Neutrophil (primary cell): ENCODE data around the gene IGSF9.

ENCODE experiments used
- H3K27ac ChIP-seq: fragments of 200-600 bp; sonication (generic); 2 replicates; pipeline ENCODE4 v1.5.1; 2016; ENCODE audit warnings: mild to moderate bottlenecking, moderate library complexity
- H3K27me3 ChIP-seq: fragments of 200-600 bp; sonication (generic); 2 replicates; pipeline ENCODE4 v1.6.0; 2016; ENCODE audit warnings: mild to moderate bottlenecking
- H3K36me3 ChIP-seq: fragments of 200-600 bp; sonication (generic); 2 replicates; pipeline ENCODE4 v1.5.1; 2017
- H3K4me1 ChIP-seq, 2 experiments: fragments of 200-600 bp in 1 of 2; sonication (generic) in 1 of 2; 1 replicate in 1 of 2; 2 replicates in 1 of 2; pipeline versions ENCODE4 v1.5.1 to v1.6.1; 2013 to 2016; ENCODE audit warnings: low read depth in 1 of 2, low read length in 1 of 2, mild to moderate bottlenecking in 1 of 2, moderate library complexity in 1 of 2; ENCODE audit not compliant: control insufficient read depth in 1 of 2, insufficient read depth in 1 of 2
- H3K4me3 ChIP-seq, 2 experiments: fragments of 200-600 bp in 1 of 2; sonication (generic) in 1 of 2; 1 replicate in 1 of 2; 2 replicates in 1 of 2; pipeline ENCODE4 v1.5.1; 2013 to 2016; ENCODE audit warnings: low read depth in 1 of 2, low read length in 1 of 2, mild to moderate bottlenecking in 1 of 2, moderate library complexity in 1 of 2
- H3K9me3 ChIP-seq: fragments of 200-600 bp; sonication (generic); 2 replicates; pipeline ENCODE4 v1.5.1; 2016
- TF ChIP-seq, protein P1 (sequence below): fragments of 200-600 bp; sonication (generic); IDR thresholded peaks from 2 replicates; pipeline ENCODE4 v1.5.1; 2016; ENCODE audit warnings: antibody characterized with exemption

IGSF9 gene

DNA sequence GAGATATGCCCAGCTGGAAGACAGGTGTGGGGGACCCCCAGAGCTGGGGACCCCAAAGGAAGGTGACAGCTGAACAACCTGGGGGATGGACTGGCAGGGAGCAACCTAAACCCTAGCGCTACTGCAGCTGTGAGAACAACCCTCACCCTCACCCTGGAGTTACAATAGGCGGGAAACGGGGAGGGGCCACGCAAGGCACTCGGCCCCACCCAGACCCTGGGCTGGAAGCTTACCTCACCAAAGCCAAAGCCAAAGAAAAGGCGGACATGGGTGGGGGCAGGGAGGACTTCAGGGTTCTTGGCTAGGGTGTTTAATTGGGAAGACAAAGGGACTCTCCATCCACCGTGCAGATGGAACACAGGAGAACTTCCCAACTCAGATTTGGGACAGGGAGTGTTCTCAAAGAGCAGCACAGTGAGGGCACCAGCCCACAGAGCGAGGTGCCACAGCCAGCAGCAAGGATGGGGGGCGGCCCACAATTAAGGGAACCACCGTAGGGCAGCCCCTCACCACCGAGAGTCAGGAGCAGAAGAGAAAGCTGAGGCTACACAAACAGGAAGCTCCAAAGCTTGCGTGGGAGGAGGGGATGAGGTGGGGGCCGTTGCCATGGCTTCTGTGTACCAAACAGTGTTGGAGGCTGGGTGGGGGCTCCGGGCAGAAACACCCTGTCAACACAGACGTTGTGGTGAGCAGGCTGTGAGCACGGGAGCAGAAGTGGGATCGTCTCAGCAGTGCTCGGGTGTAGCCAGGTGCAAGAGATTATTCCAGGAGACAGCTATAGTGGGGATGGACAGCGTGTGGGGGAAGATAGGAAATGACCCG is 22.0 kb downstream of the IGSF9 start:
- Histone ChIP-seq H3K9me3 (no peaks in the 10 kb centered on the region), H3K36me3 (peaks cover 30% of the 10 kb centered on the region), H3K4me3 (peak overlapping the region; percentile 88 to 100), H3K27me3 (no peaks in the 10 kb centered on the region), H3K4me1 (peaks cover 55 to 58% of the 10 kb centered on the region in 2 experiments), H3K27ac (peak overlapping the region; percentile 97)
- TF ChIP-seq, protein P1, sequence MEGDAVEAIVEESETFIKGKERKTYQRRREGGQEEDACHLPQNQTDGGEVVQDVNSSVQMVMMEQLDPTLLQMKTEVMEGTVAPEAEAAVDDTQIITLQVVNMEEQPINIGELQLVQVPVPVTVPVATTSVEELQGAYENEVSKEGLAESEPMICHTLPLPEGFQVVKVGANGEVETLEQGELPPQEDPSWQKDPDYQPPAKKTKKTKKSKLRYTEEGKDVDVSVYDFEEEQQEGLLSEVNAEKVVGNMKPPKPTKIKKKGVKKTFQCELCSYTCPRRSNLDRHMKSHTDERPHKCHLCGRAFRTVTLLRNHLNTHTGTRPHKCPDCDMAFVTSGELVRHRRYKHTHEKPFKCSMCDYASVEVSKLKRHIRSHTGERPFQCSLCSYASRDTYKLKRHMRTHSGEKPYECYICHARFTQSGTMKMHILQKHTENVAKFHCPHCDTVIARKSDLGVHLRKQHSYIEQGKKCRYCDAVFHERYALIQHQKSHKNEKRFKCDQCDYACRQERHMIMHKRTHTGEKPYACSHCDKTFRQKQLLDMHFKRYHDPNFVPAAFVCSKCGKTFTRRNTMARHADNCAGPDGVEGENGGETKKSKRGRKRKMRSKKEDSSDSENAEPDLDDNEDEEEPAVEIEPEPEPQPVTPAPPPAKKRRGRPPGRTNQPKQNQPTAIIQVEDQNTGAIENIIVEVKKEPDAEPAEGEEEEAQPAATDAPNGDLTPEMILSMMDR, result peak; percentile 43

DNA sequence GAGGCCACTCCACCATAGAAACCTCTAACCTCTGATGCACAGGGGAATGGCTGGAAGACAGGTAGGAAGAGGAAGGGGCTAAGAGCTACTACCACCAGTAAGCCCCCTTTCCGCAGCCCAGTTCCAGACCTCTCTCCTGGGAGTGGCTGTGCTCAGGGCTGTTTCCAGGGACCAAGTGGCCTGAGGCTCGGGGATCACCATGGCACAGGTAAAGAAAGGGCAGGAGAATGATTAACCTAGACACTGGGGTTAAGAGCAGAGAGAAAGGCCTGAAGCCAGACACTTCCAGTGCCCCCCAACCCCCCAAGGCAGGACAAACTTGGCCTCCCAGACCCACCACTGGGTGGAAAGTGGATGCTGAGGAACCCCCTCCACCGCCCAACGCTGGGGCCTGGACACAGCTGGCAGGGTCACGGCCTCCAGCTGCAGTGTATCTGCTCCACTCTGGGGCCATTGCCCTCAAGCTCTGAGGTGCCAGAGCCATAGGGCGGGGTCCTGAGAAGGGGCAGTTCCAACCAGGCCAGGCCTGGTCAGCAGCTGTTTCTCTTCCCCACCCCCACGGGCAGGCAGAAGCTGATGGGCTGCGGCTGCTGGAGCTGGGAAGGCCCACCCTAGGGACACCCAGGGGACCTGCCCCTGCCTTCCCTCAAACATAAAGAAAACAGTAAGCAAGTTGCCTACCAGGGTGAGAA is 22.8 kb downstream of the IGSF9 start:
- Histone ChIP-seq H3K4me3 (peak overlapping the region; percentile 88 to 100), H3K27ac (peak overlapping the region; percentile 97), H3K27me3 (no peaks in the 10 kb centered on the region), H3K9me3 (no peaks in the 10 kb centered on the region), H3K36me3 (peaks cover 38% of the 10 kb centered on the region), H3K4me1 (peaks cover 55 to 64% of the 10 kb centered on the region in 2 experiments)
- TF ChIP-seq, protein P1, result no peak

DNA sequence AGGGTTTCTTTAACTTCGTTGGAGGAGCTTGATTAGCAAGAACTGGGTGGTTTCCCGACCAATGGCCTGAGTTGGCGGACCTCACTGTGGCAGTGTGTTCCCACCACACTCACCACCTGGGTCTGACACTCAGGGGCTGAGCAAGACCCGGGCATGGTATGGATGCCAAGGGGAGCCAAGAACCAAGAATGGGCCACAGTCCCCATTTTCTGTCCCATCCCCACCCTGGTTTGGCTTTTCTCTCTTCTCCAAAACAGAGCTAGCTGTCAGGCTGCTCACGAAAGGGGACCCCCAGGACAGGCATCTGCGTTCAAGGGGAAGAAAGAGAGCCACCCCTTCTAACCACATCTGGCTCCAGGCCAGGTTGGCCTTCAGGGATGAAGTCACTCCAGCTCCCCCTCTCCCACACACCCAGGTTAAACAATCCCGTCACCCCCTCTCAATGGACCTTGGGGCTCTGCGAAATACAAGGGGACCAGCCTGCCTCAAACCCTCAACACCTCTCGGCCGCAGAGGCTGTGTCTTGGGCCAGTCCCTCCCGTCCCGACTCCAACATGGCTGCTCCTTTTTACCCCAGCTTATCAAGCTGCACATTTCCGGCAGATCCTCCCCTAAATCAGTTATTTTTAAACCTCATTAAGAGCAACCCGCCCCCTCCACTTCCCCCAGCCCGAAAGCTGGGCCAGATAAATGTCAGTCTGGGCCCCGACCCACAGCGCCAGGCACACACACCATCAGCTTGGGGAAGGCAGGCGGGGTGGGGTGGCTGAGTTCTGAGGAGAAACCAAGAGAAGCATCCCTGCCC is 23.5 kb downstream of the IGSF9 start:
- H3K9me3 ChIP-seq, result no peaks in the 10 kb centered on the region
- TF ChIP-seq, protein P1, result no peak
- no peaks in the 10 kb centered on the region for H3K27me3 ChIP-seq
- H3K27ac ChIP-seq, result peak overlapping the region; percentile 97
- H3K4me3 ChIP-seq, result peak overlapping the region; percentile 88 to 100
- H3K4me1 ChIP-seq, result peaks cover 55 to 66% of the 10 kb centered on the region in 2 experiments
- peaks cover 45% of the 10 kb centered on the region for H3K36me3 ChIP-seq

DNA sequence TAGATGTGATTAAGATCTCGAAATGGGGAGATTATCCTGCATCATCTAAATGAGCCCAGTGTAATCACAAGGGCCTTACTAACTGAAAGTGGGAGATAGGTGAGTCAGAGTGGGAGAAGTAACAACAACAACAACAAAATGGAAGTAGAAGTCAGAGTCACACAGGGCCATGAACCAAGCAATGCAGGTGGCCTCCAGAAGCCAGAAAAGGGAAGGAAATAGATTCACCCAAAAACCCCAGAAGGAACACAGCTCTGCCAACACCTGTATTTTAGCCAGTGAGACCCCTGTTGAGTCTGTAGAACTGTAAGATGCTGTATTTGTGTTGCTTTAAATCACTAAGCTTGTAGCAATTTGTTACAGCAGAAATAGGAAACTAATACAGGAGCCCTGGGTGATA is 24.2 kb downstream of the IGSF9 start:
- peaks cover 53 to 63% of the 10 kb centered on the region in 2 experiments for H3K4me1 ChIP-seq

DNA sequence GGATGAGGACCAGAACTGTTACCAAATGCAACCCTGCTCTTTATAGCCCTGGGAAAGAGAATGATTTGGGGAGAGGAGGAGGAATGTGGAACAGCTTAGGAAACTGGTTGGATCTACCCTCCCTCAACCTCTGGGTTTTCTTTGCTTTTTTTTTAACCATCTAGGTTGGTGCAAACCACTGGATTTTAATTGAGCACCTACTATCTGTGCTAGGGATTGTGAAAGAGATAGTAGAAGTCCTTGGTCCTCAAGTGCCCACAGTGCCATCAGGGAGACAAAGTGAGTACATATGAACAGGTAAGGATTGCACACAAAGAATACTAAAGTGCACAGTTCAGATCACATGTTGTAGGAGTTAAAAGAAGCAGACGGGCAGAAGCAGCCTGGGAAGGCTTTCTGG is 24.8 kb downstream of the IGSF9 start:
- Histone ChIP-seq H3K4me1 (peaks cover 47 to 57% of the 10 kb centered on the region in 2 experiments), H3K36me3 (peaks cover 58% of the 10 kb centered on the region), H3K4me3 (peak overlapping the region; percentile 88 to 100), H3K9me3 (no peaks in the 10 kb centered on the region), H3K27me3 (no peaks in the 10 kb centered on the region), H3K27ac (peak overlapping the region; percentile 97)
- TF ChIP-seq, protein P1, result no peak

More for the DNA sequence above, 24.2 kb downstream of the IGSF9 start:
- Histone ChIP-seq H3K9me3 (no peaks in the 10 kb centered on the region), H3K36me3 (peaks cover 52% of the 10 kb centered on the region), H3K27ac (peak overlapping the region; percentile 97), H3K4me3 (peak overlapping the region; percentile 88 to 100), H3K27me3 (no peaks in the 10 kb centered on the region)
- TF ChIP-seq, protein P1, result no peak
